Measurements from ENCODE around the gene MMP21.

- no peak for TF ChIP-seq CTCF (IDR thresholded peaks at IDR 0.05; ENCODE audit: poor library complexity)
- no peak for TF ChIP-seq EZH2 (IDR thresholded peaks at IDR 0.05; ENCODE audit: borderline replicate concordance)
- no peak for TF ChIP-seq EZH2phosphoT487 (IDR thresholded peaks at IDR 0.05; ENCODE audit: low read depth, severe bottlenecking, unreplicated experiment)
Observed at GRCh38 chr10:125777806-125778205, 2.2 kb upstream of the MMP21 start.

Measured in hepatocyte (in vitro differentiated cells).